Mesenchymal stem cell (in vitro differentiated cells and primary cell): ENCODE results near the gene ZNF586.
A peak's percentile ranks its signal among the peaks of the same experiment; 100 is the strongest.

ENCODE experiments used
- DNase-seq: peaks from one replicate; pipeline ENCODE4 v3.0.0-alpha.2; 2013
- H2AFZ ChIP-seq: one replicate; pipeline ENCODE4 v1.6.1; 2013; ENCODE audit warnings: low read depth, mild to moderate bottlenecking, control low read depth, inconsistent platforms, low read length, moderate library complexity
- H2AK5ac ChIP-seq: 2 replicates; pipeline ENCODE4 v1.6.1; 2013; ENCODE audit warnings: low read length, moderate library complexity, mild to moderate bottlenecking, inconsistent platforms; ENCODE audit not compliant: severe bottlenecking
- H2BK120ac ChIP-seq: one replicate; pipeline ENCODE4 v1.6.1; 2013; ENCODE audit warnings: low read depth, mild to moderate bottlenecking, inconsistent platforms, low read length, moderate library complexity
- H2BK12ac ChIP-seq, 2 experiments: one replicate each; pipeline ENCODE4 v1.6.1; 2013; ENCODE audit warnings: inconsistent platforms in 2 of 2, low read length in 2 of 2, mild to moderate bottlenecking in 2 of 2, moderate library complexity in 2 of 2, control low read depth in 1 of 2
- H2BK15ac ChIP-seq: one replicate; pipeline ENCODE4 v1.6.1; 2013; ENCODE audit warnings: mild to moderate bottlenecking, low read depth, inconsistent platforms; ENCODE audit not compliant: poor library complexity, severe bottlenecking
- H2BK5ac ChIP-seq: 2 replicates; pipeline ENCODE4 v1.6.1; 2013; ENCODE audit warnings: low read depth, mild to moderate bottlenecking, low read length, control low read depth, inconsistent platforms; ENCODE audit not compliant: poor library complexity, severe bottlenecking
- H3K14ac ChIP-seq, 2 experiments: one replicate each; pipeline ENCODE4 v1.6.1; 2013; ENCODE audit warnings: inconsistent platforms in 2 of 2, low read length in 2 of 2, control low read depth in 1 of 2, mild to moderate bottlenecking in 1 of 2, moderate library complexity in 1 of 2
- H3K18ac ChIP-seq, 2 experiments: one replicate each; pipeline ENCODE4 v1.6.1; 2013; ENCODE audit warnings: inconsistent platforms in 2 of 2, low read length in 2 of 2, control low read depth in 1 of 2, low read depth in 1 of 2, mild to moderate bottlenecking in 1 of 2
- H3K23ac ChIP-seq, 2 experiments: one replicate each; pipeline ENCODE4 v1.6.1; 2013; ENCODE audit warnings: inconsistent platforms in 2 of 2, low read length in 2 of 2, mild to moderate bottlenecking in 2 of 2, moderate library complexity in 2 of 2, control low read depth in 1 of 2
- H3K27ac ChIP-seq: 2 replicates; pipeline ENCODE4 v1.5.1; 2013; ENCODE audit warnings: mild to moderate bottlenecking, moderate library complexity, low read length, control low read depth, inconsistent platforms; ENCODE audit not compliant: poor library complexity, severe bottlenecking
- H3K27me3 ChIP-seq, 2 experiments: 2 replicates each; pipeline versions ENCODE4 v1.6.1 to v1.7.0; 2013; ENCODE audit warnings: low read length in 2 of 2, mild to moderate bottlenecking in 2 of 2, moderate library complexity in 2 of 2, control low read depth in 1 of 2, inconsistent platforms in 1 of 2; ENCODE audit not compliant: control insufficient read depth in 1 of 2, insufficient read depth in 1 of 2
- H3K36me3 ChIP-seq, 2 experiments: 2 replicates each; pipeline versions ENCODE4 v1.6.1 to v1.7.0; 2013; ENCODE audit warnings: low read length in 2 of 2, control low read depth in 1 of 2, inconsistent platforms in 1 of 2, low read depth in 1 of 2, mild to moderate bottlenecking in 1 of 2; ENCODE audit not compliant: insufficient read depth in 2 of 2, control insufficient read depth in 1 of 2
- H3K4ac ChIP-seq, 2 experiments: one replicate each; pipeline ENCODE4 v1.6.1; 2013; ENCODE audit warnings: inconsistent platforms in 2 of 2, low read length in 2 of 2, mild to moderate bottlenecking in 2 of 2, moderate library complexity in 2 of 2, control low read depth in 1 of 2, low read depth in 1 of 2
- H3K4me1 ChIP-seq: 2 replicates; pipeline ENCODE4 v1.6.1; 2013; ENCODE audit warnings: low read depth, low read length, control low read depth; ENCODE audit not compliant: control insufficient read depth, insufficient read depth
- H3K4me2 ChIP-seq: 2 replicates; pipeline ENCODE4 v1.6.1; 2013; ENCODE audit warnings: low read length, mild to moderate bottlenecking, inconsistent platforms; ENCODE audit not compliant: poor library complexity, severe bottlenecking
- H3K4me3 ChIP-seq, 2 experiments: 2 replicates each; pipeline versions ENCODE4 v1.5.1 to v1.7.0; 2013; ENCODE audit warnings: low read length in 2 of 2, mild to moderate bottlenecking in 2 of 2, control low read depth in 1 of 2, low read depth in 1 of 2; ENCODE audit not compliant: insufficient read depth in 1 of 2
- H3K79me1 ChIP-seq: replicated peaks from 2 replicates; pipeline ENCODE4 v1.6.1; 2013; ENCODE audit warnings: mild to moderate bottlenecking, control low read depth, low read length, inconsistent platforms; ENCODE audit not compliant: poor library complexity, severe bottlenecking
- H3K9ac ChIP-seq: 2 replicates; pipeline ENCODE4 v1.7.0; 2013; ENCODE audit warnings: mild to moderate bottlenecking, low read length, moderate library complexity
- H3K9me3 ChIP-seq: 2 replicates; pipeline ENCODE4 v1.7.0; 2013; ENCODE audit warnings: mild to moderate bottlenecking, low read length; ENCODE audit not compliant: control insufficient read depth
- H4K8ac ChIP-seq: one replicate; pipeline ENCODE4 v1.6.1; 2013; ENCODE audit warnings: inconsistent platforms, mild to moderate bottlenecking, low read length, moderate library complexity
- H4K91ac ChIP-seq: one replicate; pipeline ENCODE4 v1.6.1; 2013; ENCODE audit warnings: mild to moderate bottlenecking, low read length, inconsistent platforms
- WGBS: methylation state at CpG from one replicate; pipeline ENCODE4 v1.1.7; 2013; ENCODE audit warnings: mixed read lengths; 5-methylcytosine and 5-hydroxymethylcytosine counted together

ZNF586 gene

DNA sequence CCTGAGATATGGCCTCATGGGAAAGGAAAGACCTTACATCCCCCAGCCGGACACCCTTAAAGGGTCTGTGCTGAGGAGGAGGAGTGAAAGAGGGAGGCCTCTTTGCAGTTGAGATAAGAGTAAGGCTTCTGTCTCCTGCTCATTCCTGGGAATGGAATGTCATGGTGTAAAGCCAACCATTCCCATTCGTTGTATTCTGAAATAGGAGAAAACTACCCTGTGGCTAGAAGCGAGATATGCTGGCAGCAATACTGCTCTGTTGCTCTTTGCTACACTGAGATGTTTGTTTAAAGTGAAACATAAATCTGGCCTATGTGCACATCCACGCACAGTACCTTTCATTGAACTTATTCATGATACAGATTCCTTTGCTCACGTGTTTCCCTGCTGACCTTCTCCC lies 59.8 kb downstream of the ZNF586 start:
- 69% methylated on average over 5 of the region's 5 CpGs for WGBS
- Histone ChIP-seq H3K27ac (no peak overlapping the region), H3K23ac (no peak overlapping the region)

DNA sequence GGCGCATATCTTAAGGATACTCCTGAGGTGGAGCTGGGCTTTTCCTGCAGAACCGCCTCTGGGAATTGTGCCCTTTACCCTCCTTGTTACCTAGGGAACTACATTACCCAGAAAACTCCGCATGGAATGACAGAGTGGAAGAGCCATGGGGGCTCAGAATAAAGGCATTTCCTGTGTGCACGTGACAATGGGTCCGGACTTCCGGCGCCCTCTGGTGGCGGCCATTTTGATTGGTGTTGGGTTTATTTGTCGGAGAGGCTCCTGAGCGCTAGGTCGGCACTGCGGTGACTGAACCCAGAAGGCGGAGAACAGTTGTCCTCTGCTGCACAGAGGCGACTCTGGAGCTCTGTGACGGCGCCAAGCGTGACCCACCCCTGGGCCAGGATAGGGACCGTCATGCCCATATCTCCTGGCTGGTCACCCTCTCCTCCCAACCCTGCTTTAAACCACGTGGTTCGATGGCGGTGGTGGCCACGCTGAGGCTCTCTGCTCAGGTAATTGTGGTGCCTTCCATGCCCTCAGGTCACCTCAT lies 60.7 kb downstream of the ZNF586 start, which contains the start of gene ZNF587B:
Gene ZNF587B, plus strand, starts transcription at position 229 of the 532 bp plus-strand sequence. Its CDS starts 230 bp downstream, at position 459.
- Histone ChIP-seq H2BK15ac (no peak within 1 kb of the TSS), H2AK5ac (peak within 1 kb of the TSS; percentile 53), H3K9ac (peak within 1 kb of the TSS; percentile 72), H3K27ac (peak within 1 kb of the TSS; percentile 55), H3K4me2 (peak within 1 kb of the TSS; percentile 64), H3K4me1 (peaks cover 13% of the 10 kb centered on the region), H2BK120ac (no peak within 1 kb of the TSS), H3K79me1 (peaks cover 5% of the 10 kb centered on the region), H4K8ac (peak within 1 kb of the TSS; percentile 79), H3K36me3 (peaks cover 6 to 16% of the 10 kb centered on the region in 2 experiments), H2AFZ (no peak within 1 kb of the TSS), H3K9me3 (no peaks in the 10 kb centered on the region), H3K27me3 (no peaks in the 10 kb centered on the region), H4K91ac (peak within 1 kb of the TSS; percentile 79), H2BK12ac (peak within 1 kb of the TSS in 1 of 2 experiments; percentile 29), H3K14ac (peak within 1 kb of the TSS in 1 of 2 experiments; percentile 19), H3K23ac (peak within 1 kb of the TSS in 1 of 2 experiments; percentile 20), H3K4me3 (peak within 1 kb of the TSS; percentile 58 to 68), H3K4ac (peak within 1 kb of the TSS; percentile 52 to 62), H3K18ac (peak within 1 kb of the TSS; percentile 48 to 70), H2BK5ac (no peak within 1 kb of the TSS)
- peak; percentile 88 for DNase-seq
- WGBS, result 2% methylated on average over 21 of the region's 22 CpGs

More for the DNA sequence above, 59.8 kb downstream of the ZNF586 start:
- no peak overlapping the region for H3K4ac ChIP-seq
- H3K4me3 ChIP-seq, result no peak overlapping the region
- no peak overlapping the region for H3K14ac ChIP-seq
- DNase-seq, result peak; percentile 33
- H2BK5ac ChIP-seq, result no peak overlapping the region
- no peak overlapping the region for H3K9ac ChIP-seq
- H4K91ac ChIP-seq, result no peak overlapping the region
- H3K18ac ChIP-seq, result no peak overlapping the region
- H2BK12ac ChIP-seq, result no peak overlapping the region
- H3K79me1 ChIP-seq, result peaks cover 7% of the 10 kb centered on the region
- no peak overlapping the region for H2AFZ ChIP-seq
- no peak overlapping the region for H4K8ac ChIP-seq
- peaks cover 14% of the 10 kb centered on the region for H3K4me1 ChIP-seq
- no peak overlapping the region for H2BK120ac ChIP-seq
- H3K36me3 ChIP-seq, result peaks cover 6 to 16% of the 10 kb centered on the region in 2 experiments
- H3K27me3 ChIP-seq, result no peaks in the 10 kb centered on the region
- H2BK15ac ChIP-seq, result no peak overlapping the region
- no peak overlapping the region for H3K4me2 ChIP-seq
- no peak overlapping the region for H2AK5ac ChIP-seq
- H3K9me3 ChIP-seq, result no peaks in the 10 kb centered on the region
